GM18909 (cell line): Measurements from ENCODE around the gene KMT2A.
"Not testable (repeated sequence)": the region's sequence is repeated elsewhere in the genome, so short reads cannot be mapped to it uniquely, and the experiment has no call there.

Experiments used
- ATAC-seq: cut with Tn5 transposase; IDR thresholded peaks from one replicate; pipeline ENCODE4 v1.9.1; 2021; ENCODE audit warnings: mild to moderate bottlenecking; ENCODE audit not compliant: unreplicated experiment, poor library complexity

The KMT2A gene

GRCh38 chr11:118434553-118435289 is 1.6 kb upstream of the KMT2A start:
- ATAC-seq, result no peak

GRCh38 chr11:118435290-118435892 is 901 bp upstream of the KMT2A start:
- ATAC-seq, result peak; percentile 31

- ATAC-seq, result peak; percentile 4
Measured at GRCh38 chr11:118436639-118437207, 431 bp downstream of the KMT2A start.

- no peak for ATAC-seq
Measured at GRCh38 chr11:118437208-118438125, 1.2 kb downstream of the KMT2A start.

- ATAC-seq, result peak; percentile 18
Measured at GRCh38 chr11:118438314-118438931, 2.1 kb downstream of the KMT2A start.

- no peak for ATAC-seq
Measured at GRCh38 chr11:118439646-118440045, 3.4 kb downstream of the KMT2A start.

GRCh38 chr11:118441770-118442275 is 5.5 kb downstream of the KMT2A start:
- no peak for ATAC-seq

- ATAC-seq, result no peak
Measured at GRCh38 chr11:118442301-118442700, 6.0 kb downstream of the KMT2A start.

GRCh38 chr11:118442908-118443589 is 6.8 kb downstream of the KMT2A start:
- no peak for ATAC-seq

GRCh38 chr11:118443590-118444218 is 7.4 kb downstream of the KMT2A start:
- peak; percentile 40 for ATAC-seq

- ATAC-seq, result no peak
Measured at GRCh38 chr11:118447423-118447822, 11.1 kb downstream of the KMT2A start.

GRCh38 chr11:118448294-118448693 is 12.0 kb downstream of the KMT2A start:
- ATAC-seq, result peak; percentile 82

- no peak for ATAC-seq
Measured at GRCh38 chr11:118449316-118449918, 13.1 kb downstream of the KMT2A start.

GRCh38 chr11:118450451-118450850 is 14.2 kb downstream of the KMT2A start:
- no peak for ATAC-seq

GRCh38 chr11:118462178-118462577 is 25.9 kb downstream of the KMT2A start:
- ATAC-seq, result no peak

GRCh38 chr11:118468968-118469367 is 32.7 kb downstream of the KMT2A start:
- not testable (repeated sequence) for ATAC-seq

- ATAC-seq, result no peak
Measured at GRCh38 chr11:118471030-118471429, 34.7 kb downstream of the KMT2A start.

GRCh38 chr11:118473537-118473936 is 37.2 kb downstream of the KMT2A start:
- no peak for ATAC-seq

GRCh38 chr11:118476676-118477075 is 40.4 kb downstream of the KMT2A start:
- ATAC-seq, result no peak
